ENCODE measurements around the gene PRPSAP2. TPM values are rescaled to one million over a fixed set of nuclear protein-coding genes. Genes with fewer than 3 reads are reported as not detected.
A peak's percentile ranks its signal among the peaks of the same experiment; 100 is the strongest.

The PRPSAP2 gene
- total RNA-seq, 1 donor from 2014 or later = 145 TPM

DNA sequence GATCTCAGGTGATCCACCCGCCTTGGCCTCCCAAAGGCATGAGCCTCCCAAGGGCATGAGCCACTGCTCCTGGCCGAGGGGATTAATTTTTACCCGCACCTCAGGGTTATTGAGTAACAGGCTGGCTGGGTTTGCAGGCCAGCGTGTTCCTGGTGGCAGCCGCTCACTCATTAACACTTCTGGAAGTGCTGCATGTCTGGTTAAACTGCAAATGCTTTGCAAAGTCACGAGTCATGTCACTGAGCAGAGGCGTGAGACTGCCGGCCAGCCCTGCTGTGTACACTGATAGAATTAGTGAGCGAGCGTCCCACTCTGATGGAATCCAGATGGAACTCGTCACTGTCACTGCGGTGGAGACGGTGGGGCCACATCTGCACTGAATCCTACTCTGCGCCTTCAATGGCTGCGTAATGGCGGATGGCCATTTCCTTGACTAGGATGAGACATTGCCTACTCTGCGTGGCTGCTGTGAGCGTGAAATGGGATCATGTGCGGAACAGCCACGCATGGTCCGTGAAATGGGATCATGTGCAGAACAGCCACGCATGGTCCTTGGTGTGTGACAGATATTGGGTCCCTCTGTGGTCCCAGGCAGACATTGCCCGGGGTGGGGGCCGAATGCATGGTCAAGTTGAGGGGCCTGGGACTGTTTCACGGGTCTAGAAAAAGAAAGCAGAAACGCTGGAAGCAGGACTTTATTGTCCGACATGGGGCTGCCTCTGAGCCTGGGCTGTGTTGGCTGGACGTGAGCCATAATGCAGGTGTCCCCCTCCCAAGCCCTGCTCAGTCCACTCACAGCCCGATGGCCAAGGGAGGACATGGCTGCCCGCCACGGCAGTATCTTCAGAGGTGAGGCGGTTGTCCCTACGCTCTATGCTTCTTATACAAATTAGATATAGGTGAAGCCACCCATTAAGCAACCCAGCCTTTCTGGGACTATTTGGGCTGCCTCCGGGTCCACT lies 93.3 kb downstream of the PRPSAP2 start:
- H3K4me1 Mint-ChIP-seq = peaks cover 3% of the 10 kb centered on the region
- Histone ChIP-seq H3K4me1 (peaks cover 4% of the 10 kb centered on the region), H3K4me2 (no peak overlapping the region), H3K4me3 (no peak overlapping the region), H4K20me1 (ENCODE audit: low read depth) (no peaks in the 10 kb centered on the region), H3K9me3 (ENCODE audit: low read depth) (no peaks in the 10 kb centered on the region), H3K9ac (no peak overlapping the region), H3F3A (ENCODE audit: low read depth) (no peaks in the 10 kb centered on the region), H2AFZ (replicated peaks) (no peak overlapping the region), H3K27me3 (no peaks in the 10 kb centered on the region), H3K27ac (no peak overlapping the region), H3K79me2 (ENCODE audit: low read depth) (no peaks in the 10 kb centered on the region), H3K36me3 (no peaks in the 10 kb centered on the region)
- no peaks in the 10 kb centered on the region for H3K36me3 Mint-ChIP-seq
- H3K27ac Mint-ChIP-seq = no peak overlapping the region
- H3K9me3 Mint-ChIP-seq = no peaks in the 10 kb centered on the region
- TF ChIP-seq EZH2phosphoT487 (IDR thresholded peaks at IDR 0.05) (no peak), EZH2 (IDR thresholded peaks at IDR 0.05) (no peak)
- TF ChIP-seq, protein P1, sequence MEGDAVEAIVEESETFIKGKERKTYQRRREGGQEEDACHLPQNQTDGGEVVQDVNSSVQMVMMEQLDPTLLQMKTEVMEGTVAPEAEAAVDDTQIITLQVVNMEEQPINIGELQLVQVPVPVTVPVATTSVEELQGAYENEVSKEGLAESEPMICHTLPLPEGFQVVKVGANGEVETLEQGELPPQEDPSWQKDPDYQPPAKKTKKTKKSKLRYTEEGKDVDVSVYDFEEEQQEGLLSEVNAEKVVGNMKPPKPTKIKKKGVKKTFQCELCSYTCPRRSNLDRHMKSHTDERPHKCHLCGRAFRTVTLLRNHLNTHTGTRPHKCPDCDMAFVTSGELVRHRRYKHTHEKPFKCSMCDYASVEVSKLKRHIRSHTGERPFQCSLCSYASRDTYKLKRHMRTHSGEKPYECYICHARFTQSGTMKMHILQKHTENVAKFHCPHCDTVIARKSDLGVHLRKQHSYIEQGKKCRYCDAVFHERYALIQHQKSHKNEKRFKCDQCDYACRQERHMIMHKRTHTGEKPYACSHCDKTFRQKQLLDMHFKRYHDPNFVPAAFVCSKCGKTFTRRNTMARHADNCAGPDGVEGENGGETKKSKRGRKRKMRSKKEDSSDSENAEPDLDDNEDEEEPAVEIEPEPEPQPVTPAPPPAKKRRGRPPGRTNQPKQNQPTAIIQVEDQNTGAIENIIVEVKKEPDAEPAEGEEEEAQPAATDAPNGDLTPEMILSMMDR (IDR thresholded peaks at IDR 0.05) = no peak
- H3K4me3 Mint-ChIP-seq = no peak overlapping the region
- no peak for DNase-seq (ENCODE audit: low spot score)
- peaks cover 6% of the 10 kb centered on the region for H3K27me3 Mint-ChIP-seq (ENCODE audit: insufficient read depth, low read depth)

DNA sequence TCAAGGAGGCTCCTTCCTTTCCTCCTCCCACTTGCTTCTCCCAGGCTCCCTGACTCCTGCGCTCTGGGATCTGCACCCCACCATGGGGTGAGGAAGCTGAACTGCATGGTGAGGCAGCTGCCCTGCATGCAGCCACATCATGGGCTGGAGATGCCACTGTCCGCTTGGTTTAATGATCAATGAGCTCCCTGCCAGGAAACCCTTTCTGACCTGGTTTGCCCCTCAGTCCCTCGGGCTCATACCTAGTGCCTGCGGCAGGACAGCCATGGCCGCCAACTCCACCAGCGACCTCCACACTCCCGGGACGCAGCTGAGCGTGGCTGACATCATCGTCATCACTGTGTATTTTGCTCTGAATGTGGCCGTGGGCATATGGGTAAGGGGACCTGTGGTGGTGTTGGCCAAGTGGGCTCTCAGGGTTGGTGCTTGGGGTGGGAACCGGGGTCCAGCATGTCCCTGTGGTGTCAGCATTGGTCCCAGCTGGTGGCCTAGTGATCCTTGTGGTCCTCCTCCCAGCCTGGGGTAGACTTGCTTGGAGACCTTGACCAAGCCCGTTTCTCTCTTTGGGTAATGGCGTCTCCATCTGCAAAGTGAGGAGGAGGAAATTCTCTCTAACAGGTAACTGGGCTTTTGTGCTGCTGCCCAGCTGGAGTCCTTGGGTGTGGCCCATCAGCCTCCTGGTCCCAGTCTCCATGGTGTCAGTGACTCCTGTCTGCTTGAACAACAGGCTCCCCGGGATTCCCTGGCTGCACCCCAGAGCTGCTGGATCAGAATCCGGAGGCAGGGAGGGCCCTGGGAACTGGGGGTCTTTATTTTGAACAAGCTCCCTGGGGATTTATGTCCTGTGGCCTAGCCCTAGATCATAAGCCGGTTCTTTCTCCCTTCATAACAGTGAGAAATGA lies 94.3 kb downstream of the PRPSAP2 start, which contains the start of gene SLC5A10:
TSS of gene SLC5A10 (plus strand) at position 225 of the 902 bp plus-strand sequence. CDS start at position 266, 41 bp downstream.
- H3K79me2 ChIP-seq (ENCODE audit: low read depth) = no peaks in the 10 kb centered on the region

DNA sequence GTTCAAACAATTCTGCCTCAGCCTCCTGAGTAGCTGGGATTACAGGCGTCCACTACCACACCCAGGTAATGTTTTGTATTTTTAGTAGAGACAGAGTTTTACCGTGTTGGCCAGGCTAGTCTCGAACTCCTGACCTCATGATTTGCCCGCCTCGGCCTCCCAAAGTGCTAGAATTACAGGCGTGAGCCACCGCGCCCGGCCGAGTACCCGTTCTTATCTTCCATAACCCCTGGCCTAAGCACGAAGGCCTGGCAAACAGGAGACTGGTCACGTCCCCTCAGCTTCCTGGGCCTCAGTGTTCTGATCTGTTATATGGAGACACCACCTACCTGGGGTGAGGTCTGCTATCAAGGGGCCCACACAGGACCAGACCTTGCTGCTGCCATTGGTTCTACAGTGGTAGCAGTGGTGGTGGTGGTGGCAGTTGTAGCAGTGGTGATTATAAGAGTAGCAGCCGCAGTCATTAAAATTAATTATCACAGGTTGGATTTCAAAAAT lies 95.3 kb downstream of the PRPSAP2 start:
- no peaks in the 10 kb centered on the region for H3K4me1 Mint-ChIP-seq
- TF ChIP-seq, protein P1 (IDR thresholded peaks at IDR 0.05) = no peak
- TF ChIP-seq EZH2 (IDR thresholded peaks at IDR 0.05) (no peak), EZH2phosphoT487 (IDR thresholded peaks at IDR 0.05) (no peak)
- H3K36me3 ChIP-seq = no peaks in the 10 kb centered on the region

More for the DNA sequence above, 94.3 kb downstream of the PRPSAP2 start, which contains the start of gene SLC5A10:
- H3K4me1 ChIP-seq = no peaks in the 10 kb centered on the region
- H3K27ac Mint-ChIP-seq = no peak within 1 kb of the TSS
- no peak within 1 kb of the TSS for H3K9ac ChIP-seq
- DNase-seq (ENCODE audit: low spot score) = peak; percentile 47
- H3K4me1 Mint-ChIP-seq = no peaks in the 10 kb centered on the region
- no peaks in the 10 kb centered on the region for H3F3A ChIP-seq (ENCODE audit: low read depth)
- no peaks in the 10 kb centered on the region for H3K36me3 ChIP-seq
- no peak within 1 kb of the TSS for H3K4me3 ChIP-seq
- no peak within 1 kb of the TSS for H2AFZ ChIP-seq (replicated peaks)
- no peaks in the 10 kb centered on the region for H3K9me3 Mint-ChIP-seq
- peaks cover 5% of the 10 kb centered on the region for H3K27me3 Mint-ChIP-seq (ENCODE audit: insufficient read depth, low read depth)
- H3K27me3 ChIP-seq = no peaks in the 10 kb centered on the region
- H4K20me1 ChIP-seq (ENCODE audit: low read depth) = no peaks in the 10 kb centered on the region
- no peaks in the 10 kb centered on the region for H3K36me3 Mint-ChIP-seq
- H3K4me2 ChIP-seq = no peak within 1 kb of the TSS
- TF ChIP-seq, protein P1 (IDR thresholded peaks at IDR 0.05) = peak; percentile 38
- TF ChIP-seq EZH2phosphoT487 (IDR thresholded peaks at IDR 0.05) = no peak
- no peak within 1 kb of the TSS for H3K27ac ChIP-seq
- H3K4me3 Mint-ChIP-seq = no peak within 1 kb of the TSS
- no peaks in the 10 kb centered on the region for H3K9me3 ChIP-seq (ENCODE audit: low read depth)

More for the DNA sequence above, 95.3 kb downstream of the PRPSAP2 start:
- H3K9me3 Mint-ChIP-seq = no peaks in the 10 kb centered on the region
- peak overlapping the region; percentile 49 for H3K4me3 Mint-ChIP-seq
- H3K27ac Mint-ChIP-seq = no peak overlapping the region
- H3K36me3 Mint-ChIP-seq = no peaks in the 10 kb centered on the region
- no peaks in the 10 kb centered on the region for H4K20me1 ChIP-seq (ENCODE audit: low read depth)
- no peak overlapping the region for H3K27ac ChIP-seq
- H3K27me3 ChIP-seq = no peaks in the 10 kb centered on the region
- no peaks in the 10 kb centered on the region for H3F3A ChIP-seq (ENCODE audit: low read depth)
- H3K4me3 ChIP-seq = no peak overlapping the region
- H3K9me3 ChIP-seq (ENCODE audit: low read depth) = no peaks in the 10 kb centered on the region
- H3K79me2 ChIP-seq (ENCODE audit: low read depth) = no peaks in the 10 kb centered on the region
- H3K27me3 Mint-ChIP-seq (ENCODE audit: insufficient read depth, low read depth) = peaks cover 4% of the 10 kb centered on the region
- DNase-seq (ENCODE audit: low spot score) = no peak
- H2AFZ ChIP-seq (replicated peaks) = no peak overlapping the region
- H3K4me1 ChIP-seq = no peaks in the 10 kb centered on the region
- H3K4me2 ChIP-seq = no peak overlapping the region
- no peak overlapping the region for H3K9ac ChIP-seq

Measured in neural progenitor cell (in vitro differentiated cells).